NCI-H2029 treated with DMSO at 0.1 percent for 48 hours (cell line): ENCODE measurements around the gene MYBPH.

Experiments used
- DNase-seq: peaks from one replicate; lab custom pipeline; 2025; lab: John Stamatoyannopoulos, UW

Gene MYBPH

DNA sequence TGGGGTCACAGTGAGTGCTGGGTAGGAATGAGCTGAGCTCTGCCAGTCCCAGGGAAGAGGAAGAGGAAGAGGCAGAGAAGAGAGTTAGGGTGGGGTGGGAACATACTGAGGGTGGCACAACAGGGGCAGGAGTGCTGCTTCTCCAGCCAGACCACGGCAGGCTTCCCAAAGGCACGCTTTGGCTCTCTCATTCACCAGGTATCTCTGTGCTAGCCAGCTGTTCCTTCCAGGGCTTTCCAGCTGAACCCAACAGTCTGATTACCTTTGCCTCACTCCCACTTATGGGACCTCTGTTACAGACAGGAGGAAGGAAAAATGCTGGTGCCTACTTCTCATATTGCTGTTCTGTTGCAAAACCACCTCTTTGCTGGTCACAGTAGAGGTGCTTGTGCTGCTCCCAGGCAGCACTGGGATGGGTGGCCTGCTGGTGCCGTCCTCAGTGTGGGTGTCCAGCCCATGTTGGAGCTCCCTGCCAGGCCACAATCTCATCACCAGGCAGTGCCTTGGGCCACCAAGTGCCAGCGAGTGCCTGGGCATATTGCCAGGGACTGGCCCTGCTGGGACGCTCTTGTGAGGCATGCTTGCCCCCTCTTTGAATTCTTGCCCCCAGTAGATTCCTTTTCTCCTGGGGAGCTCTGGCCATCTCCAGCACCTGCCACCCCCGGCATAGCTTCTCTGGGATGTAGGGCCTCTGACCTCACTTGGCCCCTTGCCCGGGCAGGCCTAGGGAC lies 46.0 kb downstream of the MYBPH start:
- DNase-seq: no peak

DNA sequence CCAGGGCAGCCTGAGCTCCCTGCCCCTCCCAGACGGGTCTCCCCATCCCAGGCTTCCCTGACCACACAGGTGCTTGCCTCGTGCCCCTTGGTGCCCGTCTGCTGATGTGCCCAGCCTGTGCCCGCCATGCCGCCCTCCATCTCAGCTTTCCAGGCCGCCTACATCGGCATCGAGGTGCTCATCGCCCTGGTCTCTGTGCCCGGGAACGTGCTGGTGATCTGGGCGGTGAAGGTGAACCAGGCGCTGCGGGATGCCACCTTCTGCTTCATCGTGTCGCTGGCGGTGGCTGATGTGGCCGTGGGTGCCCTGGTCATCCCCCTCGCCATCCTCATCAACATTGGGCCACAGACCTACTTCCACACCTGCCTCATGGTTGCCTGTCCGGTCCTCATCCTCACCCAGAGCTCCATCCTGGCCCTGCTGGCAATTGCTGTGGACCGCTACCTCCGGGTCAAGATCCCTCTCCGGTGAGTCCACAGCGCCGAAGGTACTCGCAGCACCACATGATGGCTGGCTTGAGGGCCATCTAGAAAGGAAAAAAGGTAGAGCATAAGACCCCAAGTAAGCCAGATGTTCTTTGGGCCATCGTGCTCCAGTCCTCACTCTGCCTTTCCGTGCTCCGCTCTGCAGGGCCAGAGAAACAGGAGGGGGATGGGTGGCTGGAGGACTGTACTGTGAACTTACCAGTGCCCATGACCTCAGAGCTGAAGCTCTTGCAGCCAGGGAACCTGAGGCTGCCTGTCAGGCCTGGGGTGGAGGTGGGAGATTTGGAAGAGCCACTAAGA lies 46.7 kb downstream of the MYBPH start:
- no peak for DNase-seq

DNA sequence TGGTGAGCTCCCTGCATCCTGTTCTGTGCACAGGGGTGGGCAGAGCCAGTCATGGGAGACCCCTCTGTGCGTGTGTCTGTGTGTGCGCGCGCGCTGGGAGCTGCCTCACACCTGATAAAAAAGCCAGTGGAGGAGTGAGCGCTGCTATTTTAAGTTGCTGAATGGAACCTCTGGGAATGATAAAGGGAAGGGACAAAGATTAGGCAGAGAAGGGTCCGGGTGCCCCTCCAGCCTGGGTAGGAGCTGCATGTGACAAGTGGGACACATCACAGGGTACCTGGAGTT lies 47.3 kb downstream of the MYBPH start:
- no peak for DNase-seq

DNA sequence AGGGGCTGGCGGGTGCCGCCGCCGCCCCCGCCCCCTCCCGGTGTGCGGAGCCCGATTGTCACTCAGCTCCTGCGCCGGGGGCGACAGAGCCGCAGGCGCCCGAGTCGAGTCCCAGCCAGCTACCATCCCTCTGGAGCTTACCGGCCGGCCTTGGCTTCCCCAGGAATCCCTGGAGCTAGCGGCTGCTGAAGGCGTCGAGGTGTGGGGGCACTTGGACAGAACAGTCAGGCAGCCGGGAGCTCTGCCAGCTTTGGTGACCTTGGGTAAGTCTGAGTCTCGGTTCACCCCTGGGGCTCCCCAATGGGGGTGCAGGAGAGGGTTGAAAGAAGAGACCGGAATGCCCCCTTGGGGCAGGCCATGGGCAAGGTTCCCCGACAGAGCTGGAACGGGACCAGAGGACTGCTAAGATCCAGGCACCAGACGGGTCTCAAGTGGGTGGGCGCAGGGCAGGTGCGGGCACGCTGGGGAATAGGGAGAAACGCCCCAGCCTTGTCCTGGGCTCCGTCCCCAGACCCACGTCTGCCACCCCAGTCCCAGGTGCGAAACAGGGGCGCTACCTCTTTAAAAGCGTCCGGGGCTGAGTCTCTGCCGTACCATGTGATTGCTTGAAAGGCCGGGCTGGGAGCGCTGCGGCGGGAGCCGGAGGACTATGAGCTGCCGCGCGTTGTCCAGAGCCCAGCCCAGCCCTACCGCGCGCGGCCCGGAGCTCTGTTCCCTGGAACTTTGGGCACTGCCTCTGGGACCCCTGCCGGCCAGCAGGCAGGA lies 47.8 kb downstream of the MYBPH start, which contains the start of gene ADORA1:
TSS of gene ADORA1 (plus strand) at position 61 of the 765 bp plus-strand sequence. CDS start 1,116 bp downstream, outside the sequence.
- DNase-seq: no peak

DNA sequence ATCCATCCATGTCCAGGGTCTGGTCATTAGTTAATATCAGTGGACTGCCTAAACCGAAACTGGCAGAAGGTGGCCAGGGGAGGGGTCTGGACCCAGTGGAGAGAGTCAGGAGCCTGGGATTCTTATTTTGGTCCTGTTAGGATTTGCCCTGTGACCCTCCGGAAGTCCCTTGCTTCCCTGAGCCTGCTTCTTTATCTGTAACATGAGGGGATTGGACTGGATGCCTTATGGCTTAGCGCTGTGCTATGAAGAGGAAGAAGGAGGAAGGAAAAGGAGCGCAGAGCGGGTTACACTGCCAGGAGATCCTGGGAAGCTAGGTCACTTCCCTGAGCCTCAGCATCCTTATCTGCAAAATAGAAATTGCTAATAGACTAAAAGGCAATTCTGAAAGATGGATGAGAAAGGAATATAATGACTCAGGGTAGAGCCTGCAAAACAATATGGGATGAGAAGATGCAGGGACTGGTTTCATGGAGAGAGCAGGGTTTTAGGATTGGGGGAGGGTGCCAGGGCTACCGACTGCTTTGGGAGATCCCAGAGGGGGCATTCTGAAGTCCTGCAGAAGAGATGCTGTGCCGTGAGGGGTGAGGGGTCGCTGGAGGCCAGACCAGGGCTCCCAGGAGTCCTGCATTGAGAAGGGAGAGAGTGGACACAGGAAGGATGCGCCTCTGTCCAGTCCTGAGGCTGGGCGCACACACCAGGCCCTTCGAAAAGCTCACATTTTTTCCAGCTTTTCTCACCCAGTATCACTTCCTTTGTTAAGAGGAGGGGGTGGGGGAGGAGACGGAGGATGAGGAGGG lies 48.6 kb downstream of the MYBPH start:
- no peak for DNase-seq

DNA sequence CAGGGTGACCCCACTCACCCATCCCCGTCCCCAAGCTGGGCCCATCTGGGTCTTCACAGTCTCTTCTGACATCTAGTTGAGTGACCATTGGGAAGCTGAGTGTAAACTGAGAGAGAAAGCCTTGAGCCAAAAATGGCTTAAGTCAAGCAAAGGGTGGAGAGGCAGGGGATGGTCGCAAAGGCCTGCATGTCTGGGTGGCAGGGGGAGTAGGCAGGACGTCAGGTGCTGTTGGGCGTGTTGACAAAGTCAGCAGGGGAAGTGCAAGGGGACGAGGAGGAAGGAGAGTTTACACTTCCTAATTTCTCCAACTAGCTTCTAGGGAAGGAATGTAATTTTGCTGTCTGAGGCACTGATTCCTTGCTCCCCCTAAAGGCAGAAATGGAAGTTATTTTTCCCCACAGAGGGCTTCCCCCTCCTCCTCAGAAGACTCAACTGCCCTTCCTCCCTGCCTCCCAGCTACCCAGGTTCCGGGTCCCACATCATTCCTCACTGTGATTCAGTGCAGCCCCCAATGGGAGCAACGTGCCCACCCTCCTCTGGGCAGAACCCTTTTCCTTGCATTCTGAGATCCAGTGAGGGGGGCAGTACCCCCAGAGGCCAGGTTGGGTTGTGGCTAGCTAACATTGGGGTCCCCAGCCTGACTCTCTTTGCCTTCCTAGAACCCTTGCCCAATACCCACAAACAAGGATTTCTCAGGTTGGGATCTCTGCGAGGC lies 49.3 kb downstream of the MYBPH start:
- no peak for DNase-seq

DNA sequence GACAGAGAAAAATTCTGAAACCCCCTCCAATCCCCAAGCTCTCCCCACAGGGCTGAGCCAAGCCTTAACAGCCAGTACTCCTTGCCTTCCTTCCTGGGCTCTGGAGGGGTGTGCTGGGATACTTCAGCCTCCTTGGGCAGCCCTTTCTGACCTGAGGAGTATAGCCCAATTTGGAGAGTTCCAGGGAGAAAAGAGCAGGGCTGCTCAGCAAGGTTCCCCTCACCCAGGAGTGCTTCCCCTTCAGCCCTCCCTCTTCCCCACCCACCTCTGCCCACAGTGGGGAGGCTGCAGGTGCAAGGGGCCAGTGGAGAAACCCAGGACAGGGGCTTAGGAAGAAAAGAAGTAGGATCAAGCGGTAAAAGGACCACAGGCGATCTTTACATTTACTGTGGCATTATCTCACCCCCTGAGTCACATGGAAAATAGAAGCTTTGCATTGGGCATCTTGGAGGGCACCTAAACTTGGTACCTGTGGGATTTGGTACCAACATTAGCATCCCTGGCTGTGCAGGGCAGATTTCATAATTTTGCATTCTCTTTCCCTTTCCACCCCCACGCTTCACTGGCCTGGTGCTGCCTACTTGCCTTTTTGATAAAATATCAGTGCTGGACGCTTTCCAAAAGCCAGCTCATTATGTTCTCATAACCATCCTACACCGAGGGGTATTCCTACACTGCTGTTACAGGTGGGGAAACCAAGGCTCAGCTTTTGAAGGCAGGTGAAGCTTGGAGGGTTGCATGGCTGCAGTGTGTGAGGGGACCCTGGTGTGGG lies 50.9 kb downstream of the MYBPH start:
- DNase-seq: no peak

DNA sequence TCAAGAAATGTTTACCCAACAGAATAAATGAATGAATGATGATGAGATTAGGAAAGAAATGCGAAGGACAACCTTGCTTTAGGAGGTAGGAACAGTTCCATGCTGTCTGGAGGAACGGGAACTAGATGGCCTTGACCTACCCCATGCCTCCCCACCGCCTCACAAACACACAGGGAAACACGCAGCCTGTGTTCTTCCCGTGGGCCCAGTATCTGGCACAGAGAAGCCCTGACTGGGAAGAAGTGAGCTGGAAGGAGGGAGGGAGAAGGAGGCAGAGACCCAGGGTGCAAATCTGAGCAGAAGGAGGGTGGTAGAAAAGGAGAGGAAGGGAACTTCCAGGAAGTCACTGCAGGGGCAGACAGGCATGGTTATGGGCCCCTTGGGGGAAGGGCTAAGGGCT lies 51.6 kb downstream of the MYBPH start:
- DNase-seq: no peak

DNA sequence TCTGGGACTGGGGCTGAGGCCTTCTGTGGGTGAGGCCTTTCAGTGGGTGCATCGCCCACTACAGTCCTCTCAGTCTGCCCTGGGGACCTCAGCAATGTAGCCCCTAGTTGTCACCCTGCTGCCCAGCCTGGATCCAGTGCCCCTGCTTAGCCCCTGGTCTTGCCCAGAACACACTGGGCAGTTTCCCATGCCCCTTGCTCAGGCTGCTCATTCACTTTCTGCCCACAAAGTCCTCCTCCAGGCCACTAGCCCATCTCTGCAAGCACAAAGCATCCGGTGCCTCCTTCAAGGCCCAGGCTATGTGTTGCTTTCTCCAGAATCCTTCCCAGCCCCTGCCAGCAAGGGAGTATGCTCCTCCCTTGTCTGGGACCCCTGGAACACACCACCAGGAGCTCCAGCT lies 53.5 kb downstream of the MYBPH start:
- DNase-seq: no peak

DNA sequence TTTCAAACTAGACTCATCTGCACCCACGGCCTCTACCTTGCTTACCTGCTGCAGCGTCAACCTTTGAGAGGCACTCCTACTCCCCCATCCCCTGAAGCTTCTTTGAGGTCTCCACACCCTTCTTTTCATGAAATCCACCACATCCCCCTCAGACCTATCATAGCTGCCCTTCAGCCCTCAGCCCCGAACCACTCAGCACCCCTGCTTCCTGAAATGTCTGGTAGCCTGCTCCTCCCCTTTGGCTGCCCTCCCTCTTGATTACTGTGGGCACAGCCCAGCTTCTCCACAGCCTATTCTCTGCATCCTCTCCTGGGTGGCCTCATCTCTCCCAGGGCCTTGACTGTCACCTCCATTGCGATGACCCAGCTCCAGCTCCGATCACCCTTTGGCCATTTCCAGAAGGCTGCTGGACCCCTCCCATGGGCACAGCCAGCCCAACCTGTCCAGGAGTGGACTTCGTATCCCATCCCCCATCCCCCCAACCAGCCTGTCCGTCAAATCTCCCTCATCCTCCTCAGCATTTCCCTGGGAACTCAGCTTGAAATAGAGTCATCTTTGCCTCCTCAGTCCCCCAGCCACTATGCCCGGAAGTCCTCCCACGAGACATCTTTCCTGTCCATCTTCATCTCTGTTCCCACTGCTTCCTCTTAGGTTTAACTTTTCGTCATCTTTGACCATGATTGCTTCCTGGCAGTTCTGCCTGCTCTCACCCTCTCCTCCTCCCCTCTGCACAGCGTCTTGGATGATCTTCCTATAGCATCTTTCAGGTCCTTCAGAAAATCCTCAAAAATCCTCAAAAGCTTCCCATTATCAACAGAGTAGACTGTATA lies 54.2 kb downstream of the MYBPH start:
- no peak for DNase-seq

DNA sequence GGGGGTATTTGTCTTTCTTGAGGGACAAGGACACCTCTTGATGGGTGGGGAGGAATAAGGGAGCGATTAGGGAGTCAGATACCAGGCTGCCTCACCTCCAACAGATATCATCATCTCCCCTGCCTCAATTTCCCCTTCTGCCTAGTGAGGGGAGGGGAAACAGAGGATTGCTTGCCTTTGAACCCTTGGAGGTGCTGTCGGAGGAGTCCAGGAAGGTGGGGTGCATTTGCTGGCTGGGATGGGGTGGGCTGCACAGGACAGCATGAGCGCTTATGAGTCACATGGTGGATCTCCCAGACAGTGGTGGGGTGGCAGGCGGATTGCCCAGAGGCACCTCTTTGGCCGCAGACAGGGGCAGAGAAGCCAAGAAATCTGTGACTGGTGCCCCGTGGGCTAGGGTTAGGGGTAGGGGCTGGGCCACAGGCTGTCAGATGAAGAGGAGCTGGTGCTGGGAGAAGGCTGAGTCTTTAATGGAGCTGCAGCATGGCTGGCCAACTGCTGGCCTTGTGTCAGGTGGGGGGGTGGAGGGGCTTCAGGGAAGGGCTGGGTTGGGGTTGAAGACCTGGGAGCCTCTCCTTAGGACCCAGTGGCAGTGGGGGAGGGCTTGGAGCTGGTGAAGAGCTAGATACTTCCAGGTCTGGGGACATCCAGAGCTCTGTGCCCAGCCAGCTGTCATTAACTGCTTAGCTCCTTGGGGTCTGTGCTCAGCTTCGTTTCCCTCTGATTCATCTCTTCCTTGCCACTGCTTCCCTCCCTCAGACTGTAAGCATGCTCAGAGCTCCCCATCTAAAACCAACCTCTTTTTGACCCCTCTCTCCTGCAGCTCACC lies 55.1 kb downstream of the MYBPH start:
- no peak for DNase-seq
